HG03060 (cell line): ENCODE measurements around the gene PJA1.

Source experiments
- ATAC-seq: cut with Tn5 transposase; IDR thresholded peaks from one replicate; pipeline ENCODE4 v1.9.1; 2021; ENCODE audit warnings: low read depth, moderate number of reproducible peaks; ENCODE audit not compliant: unreplicated experiment

The PJA1 gene

GRCh38 chrX:69172937-69173336, 7.7 kb upstream of the PJA1 start:
- ATAC-seq: no peak

- ATAC-seq: no peak
Observed at GRCh38 chrX:69170319-69170718, 5.1 kb upstream of the PJA1 start.

GRCh38 chrX:69163936-69164741, 1.1 kb downstream of the PJA1 start:
- no peak for ATAC-seq

- ATAC-seq: no peak
Observed at GRCh38 chrX:69162361-69162865, 2.8 kb downstream of the PJA1 start.

GRCh38 chrX:69161786-69162349, 3.4 kb downstream of the PJA1 start:
- ATAC-seq: no peak

- no peak for ATAC-seq
Observed at GRCh38 chrX:69161371-69161770, 3.9 kb downstream of the PJA1 start.

GRCh38 chrX:69158166-69158980, 6.9 kb downstream of the PJA1 start:
- peak; percentile 55 for ATAC-seq

- no peak for ATAC-seq
Observed at GRCh38 chrX:69156638-69157037, 8.6 kb downstream of the PJA1 start.

GRCh38 chrX:69155786-69156520, 9.3 kb downstream of the PJA1 start:
- ATAC-seq: no peak

GRCh38 chrX:69154051-69154450, 11.2 kb downstream of the PJA1 start:
- no peak for ATAC-seq

GRCh38 chrX:69153060-69153730, 12.1 kb downstream of the PJA1 start:
- no peak for ATAC-seq

GRCh38 chrX:69152417-69152841, 12.8 kb downstream of the PJA1 start:
- no peak for ATAC-seq

GRCh38 chrX:69151866-69152284, 13.4 kb downstream of the PJA1 start:
- ATAC-seq: no peak

GRCh38 chrX:69150281-69150960, 14.8 kb downstream of the PJA1 start:
- ATAC-seq: no peak

GRCh38 chrX:69149466-69150280, 15.6 kb downstream of the PJA1 start:
- no peak for ATAC-seq

GRCh38 chrX:69148946-69149345, 16.3 kb downstream of the PJA1 start:
- no peak for ATAC-seq

- ATAC-seq: no peak
Observed at GRCh38 chrX:69146739-69147138, 18.5 kb downstream of the PJA1 start.

GRCh38 chrX:69145714-69146113, 19.5 kb downstream of the PJA1 start:
- no peak for ATAC-seq
